ENCODE results near the gene THAP3. TPM values are rescaled to one million over a fixed set of nuclear protein-coding genes. Genes with fewer than 3 reads are reported as not detected.

The THAP3 gene, protein sequence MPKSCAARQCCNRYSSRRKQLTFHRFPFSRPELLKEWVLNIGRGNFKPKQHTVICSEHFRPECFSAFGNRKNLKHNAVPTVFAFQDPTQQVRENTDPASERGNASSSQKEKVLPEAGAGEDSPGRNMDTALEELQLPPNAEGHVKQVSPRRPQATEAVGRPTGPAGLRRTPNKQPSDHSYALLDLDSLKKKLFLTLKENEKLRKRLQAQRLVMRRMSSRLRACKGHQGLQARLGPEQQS
- total RNA-seq: 21.9 TPM

DNA sequence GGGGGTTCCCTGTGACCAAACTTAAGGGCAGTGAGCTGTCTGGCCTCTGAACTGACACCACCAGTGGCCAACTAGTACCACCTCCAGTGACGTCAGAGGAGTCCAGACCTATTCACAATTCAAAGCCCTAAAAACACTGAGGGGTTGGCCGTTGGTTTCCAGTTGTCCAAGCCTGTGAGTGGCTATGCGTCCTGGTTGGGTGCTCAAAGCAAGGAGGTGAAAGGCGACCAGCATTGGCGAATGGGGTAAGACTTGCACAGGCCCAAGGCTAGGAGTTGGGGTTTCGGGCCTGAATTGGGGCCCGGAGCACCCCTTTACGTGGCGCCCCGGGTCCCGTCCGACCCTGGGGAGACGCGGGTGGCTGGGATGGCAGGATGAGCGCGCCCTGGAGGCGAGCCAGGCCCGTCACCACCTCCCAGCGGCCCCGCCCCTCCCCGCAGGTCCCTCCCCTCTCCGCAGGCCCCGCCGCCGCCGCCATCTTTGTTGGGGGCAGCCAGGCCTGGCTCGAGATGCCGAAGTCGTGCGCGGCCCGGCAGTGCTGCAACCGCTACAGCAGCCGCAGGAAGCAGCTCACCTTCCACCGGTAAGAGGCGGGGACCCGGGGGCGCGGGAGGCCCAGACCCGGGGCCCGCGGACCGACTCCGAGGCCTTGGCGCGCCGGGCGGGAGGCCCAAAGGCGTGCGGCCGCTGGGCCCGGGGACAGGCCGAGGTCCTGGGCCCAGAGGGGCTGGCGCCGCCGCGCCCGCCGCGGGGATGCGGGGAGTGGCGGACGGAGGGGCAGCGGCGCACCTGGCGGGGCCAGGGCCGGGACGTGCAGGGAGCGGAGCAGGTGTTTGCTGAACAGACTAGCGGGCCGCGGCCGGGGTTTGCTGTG is at the start of gene THAP3:
Gene THAP3, plus strand, starts transcription at position 159 of the 874 bp plus-strand sequence. Its CDS starts 351 bp downstream, at position 510.

DNA sequence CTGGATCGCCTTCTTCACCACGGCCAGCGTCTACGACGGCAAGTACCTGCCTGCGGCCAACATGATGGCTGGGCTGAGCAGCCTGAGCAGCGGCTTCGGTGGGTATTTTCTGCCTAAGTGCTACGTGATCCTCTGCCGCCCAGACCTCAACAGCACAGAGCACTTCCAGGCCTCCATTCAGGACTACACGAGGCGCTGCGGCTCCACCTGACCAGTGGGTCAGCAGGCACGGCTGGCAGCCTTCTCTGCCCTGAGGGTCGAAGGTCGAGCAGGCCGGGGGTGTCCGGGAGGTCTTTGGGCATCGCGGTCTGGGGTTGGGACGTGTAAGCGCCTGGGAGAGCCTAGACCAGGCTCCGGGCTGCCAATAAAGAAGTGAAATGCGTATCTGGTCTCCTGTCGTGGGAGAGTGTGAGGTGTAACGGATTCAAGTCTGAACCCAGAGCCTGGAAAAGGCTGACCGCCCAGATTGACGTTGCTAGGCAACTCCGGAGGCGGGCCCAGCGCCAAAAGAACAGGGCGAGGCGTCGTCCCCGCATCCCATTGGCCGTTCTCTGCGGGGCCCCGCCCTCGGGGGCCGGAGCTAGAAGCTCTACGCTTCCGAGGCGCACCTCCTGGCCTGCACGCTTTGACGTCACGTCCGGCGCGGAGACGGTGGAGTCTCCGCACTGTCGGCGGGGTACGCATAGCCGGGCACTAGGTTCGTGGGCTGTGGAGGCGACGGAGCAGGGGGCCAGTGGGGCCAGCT is 45.1 kb upstream of the THAP3 start, which contains the start of gene ZBTB48:
Gene ZBTB48, plus strand, starts transcription at position 621 of the 745 bp plus-strand sequence. CDS start 616 bp downstream, outside the sequence.

DNA sequence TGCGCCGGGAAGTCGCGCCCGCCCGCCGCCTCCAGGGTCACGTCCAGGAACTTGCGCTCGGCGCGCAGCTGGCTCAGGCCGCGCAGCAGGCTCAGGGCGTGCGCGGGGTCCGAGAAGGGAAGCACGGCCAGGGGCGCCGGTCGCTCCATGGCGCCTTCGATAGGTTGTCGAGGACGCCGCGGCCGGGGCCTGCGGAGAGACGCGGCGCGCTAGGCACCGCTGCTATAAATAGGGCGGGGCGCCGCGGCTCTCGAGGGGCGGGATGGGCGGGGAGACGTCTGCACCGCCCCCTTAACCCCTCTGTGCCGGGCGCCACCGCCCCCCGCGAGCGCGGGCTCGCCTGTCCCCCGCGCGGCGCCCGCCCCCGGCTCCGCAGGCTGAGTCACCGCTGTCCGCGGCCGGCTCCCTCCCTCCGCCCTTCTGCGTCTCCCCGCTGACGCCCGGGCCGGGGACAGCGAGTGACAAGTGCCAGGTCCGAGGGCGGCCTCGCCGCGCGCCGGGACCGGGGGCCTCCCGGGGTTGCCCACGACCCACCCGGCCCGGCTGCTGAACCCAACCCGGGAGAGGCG is 21.9 kb upstream of the THAP3 start, which contains the start of gene KLHL21:
Gene KLHL21, minus strand, starts transcription at position 201 of the 569 bp plus-strand sequence. Its CDS starts 52 bp downstream, at position 149.

DNA sequence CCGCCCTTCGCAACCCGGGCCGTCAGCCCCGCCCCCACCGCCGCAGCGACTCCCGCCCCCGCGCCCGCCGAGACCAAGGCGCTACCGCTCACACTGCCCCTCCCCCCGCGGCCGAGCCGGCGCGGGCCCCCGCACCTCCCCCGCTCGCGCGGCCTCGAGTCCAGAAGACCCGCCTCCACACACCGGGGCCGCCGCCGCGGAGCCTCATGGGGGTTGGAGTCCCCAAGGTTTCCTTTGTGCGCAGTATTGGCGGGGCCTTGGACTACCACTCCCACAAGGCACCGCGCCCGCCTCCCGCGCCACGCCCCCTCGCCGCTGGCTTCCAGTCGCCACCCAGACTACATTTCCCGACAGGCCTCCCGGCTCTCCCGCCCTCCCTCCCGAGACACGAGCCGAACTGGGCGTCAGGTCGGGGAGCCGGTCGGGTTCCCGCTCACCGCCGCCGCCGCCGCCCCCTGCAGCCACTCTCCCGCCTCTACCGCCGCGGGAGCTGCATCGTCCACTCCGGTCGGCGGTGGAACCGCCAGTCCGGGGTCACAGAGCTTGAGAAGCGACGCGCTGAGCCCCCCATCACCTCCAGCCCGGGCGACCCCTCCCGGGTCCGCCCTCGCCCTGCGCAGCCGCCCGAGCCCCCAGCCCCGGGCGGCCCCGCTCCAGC is 11.2 kb upstream of the THAP3 start, which contains the start of gene PHF13:
Gene PHF13, plus strand, starts transcription at position 371 of the 658 bp plus-strand sequence. CDS start 336 bp downstream, outside the sequence.

Other genes with a start within 250 kb of the THAP3 start
- 26.3 TPM for gene ACOT7, start 231.1 kb upstream of the THAP3 start, total RNA-seq
- gene HES2, start 204.9 kb upstream of the THAP3 start, total RNA-seq: 1.2 TPM
- 27.5 TPM for gene ESPN, start 200.1 kb upstream of the THAP3 start, total RNA-seq
- gene TNFRSF25, start 158.7 kb upstream of the THAP3 start, total RNA-seq: 30.7 TPM
- gene PLEKHG5, start 133.2 kb upstream of the THAP3 start, total RNA-seq: 34.3 TPM
- 43.1 TPM for gene NOL9, start 70.4 kb upstream of the THAP3 start, total RNA-seq
- gene TAS1R1, start 69.6 kb upstream of the THAP3 start, total RNA-seq: not detected
- 36.6 TPM for gene ZBTB48, start 44.9 kb upstream of the THAP3 start, total RNA-seq
- gene KLHL21, start 22.0 kb upstream of the THAP3 start, total RNA-seq: 25.3 TPM
- gene PHF13, start 11.1 kb upstream of the THAP3 start, total RNA-seq: 25.0 TPM
- 42.3 TPM for gene DNAJC11, start 76.9 kb downstream of the THAP3 start, total RNA-seq
- gene CAMTA1, start 160.6 kb downstream of the THAP3 start, total RNA-seq: 118 TPM

Measured in camera-type eye (tissue), 1 donor.